ENCODE results near the gene SHROOM1. TPM values are rescaled to one million over a fixed set of nuclear protein-coding genes. Genes with fewer than 3 reads are reported as not detected.

The SHROOM1 gene
- total RNA-seq, 4 donors from 2014 or later, result 2.7 to 10.7 (median 3.7) TPM

DNA sequence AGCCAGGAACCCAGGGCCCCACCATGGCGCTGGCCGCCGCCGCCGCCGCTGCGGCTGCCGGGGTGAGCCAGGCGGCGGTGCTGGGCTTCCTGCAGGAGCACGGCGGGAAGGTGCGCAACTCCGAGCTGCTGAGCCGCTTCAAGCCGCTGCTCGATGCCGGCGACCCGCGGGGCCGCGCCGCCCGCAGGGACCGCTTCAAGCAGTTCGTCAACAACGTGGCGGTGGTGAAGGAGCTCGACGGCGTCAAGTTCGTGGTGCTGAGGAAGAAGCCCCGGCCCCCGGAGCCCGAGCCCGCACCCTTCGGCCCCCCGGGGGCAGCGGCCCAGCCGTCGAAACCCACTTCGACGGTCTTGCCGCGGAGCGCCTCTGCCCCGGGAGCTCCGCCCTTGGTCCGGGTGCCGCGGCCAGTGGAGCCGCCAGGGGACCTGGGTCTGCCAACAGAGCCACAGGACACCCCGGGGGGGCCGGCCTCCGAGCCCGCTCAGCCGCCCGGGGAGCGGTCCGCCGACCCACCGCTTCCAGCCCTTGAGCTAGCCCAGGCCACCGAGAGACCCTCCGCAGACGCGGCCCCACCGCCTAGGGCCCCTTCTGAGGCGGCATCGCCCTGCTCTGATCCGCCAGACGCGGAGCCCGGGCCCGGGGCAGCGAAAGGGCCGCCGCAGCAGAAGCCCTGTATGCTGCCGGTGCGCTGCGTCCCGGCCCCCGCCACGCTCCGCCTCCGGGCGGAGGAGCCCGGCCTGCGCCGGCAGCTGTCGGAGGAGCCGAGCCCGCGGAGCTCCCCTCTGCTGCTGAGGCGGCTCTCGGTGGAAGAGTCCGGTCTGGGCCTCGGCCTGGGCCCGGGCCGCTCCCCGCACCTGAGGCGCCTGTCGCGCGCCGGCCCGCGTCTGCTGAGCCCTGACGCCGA, 16.6 kb downstream of the SHROOM1 start:
- TF ChIP-seq, protein P1, sequence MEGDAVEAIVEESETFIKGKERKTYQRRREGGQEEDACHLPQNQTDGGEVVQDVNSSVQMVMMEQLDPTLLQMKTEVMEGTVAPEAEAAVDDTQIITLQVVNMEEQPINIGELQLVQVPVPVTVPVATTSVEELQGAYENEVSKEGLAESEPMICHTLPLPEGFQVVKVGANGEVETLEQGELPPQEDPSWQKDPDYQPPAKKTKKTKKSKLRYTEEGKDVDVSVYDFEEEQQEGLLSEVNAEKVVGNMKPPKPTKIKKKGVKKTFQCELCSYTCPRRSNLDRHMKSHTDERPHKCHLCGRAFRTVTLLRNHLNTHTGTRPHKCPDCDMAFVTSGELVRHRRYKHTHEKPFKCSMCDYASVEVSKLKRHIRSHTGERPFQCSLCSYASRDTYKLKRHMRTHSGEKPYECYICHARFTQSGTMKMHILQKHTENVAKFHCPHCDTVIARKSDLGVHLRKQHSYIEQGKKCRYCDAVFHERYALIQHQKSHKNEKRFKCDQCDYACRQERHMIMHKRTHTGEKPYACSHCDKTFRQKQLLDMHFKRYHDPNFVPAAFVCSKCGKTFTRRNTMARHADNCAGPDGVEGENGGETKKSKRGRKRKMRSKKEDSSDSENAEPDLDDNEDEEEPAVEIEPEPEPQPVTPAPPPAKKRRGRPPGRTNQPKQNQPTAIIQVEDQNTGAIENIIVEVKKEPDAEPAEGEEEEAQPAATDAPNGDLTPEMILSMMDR (IDR thresholded peaks at IDR 0.05), result no peak
- TF ChIP-seq POLR2A (IDR thresholded peaks at IDR 0.05), result no peak
- Histone ChIP-seq H3K4me3 (peak overlapping the region; percentile 35 to 69 (median 48)), H3K27me3 (peaks cover 6 to 56% (median 14%) of the 10 kb centered on the region in 4 donors), H3K27ac (no peak overlapping the region), H3K4me1 (peaks cover 9 to 26% (median 18%) of the 10 kb centered on the region in 3 donors), H3K36me3 (no peaks in the 10 kb centered on the region), H3K9me3 (no peaks in the 10 kb centered on the region)
- no peak for DNase-seq
- intact Hi-C loops (cut with DNase I), result loop anchor here (10.0 kb wide), 1 partner anchor 289 kb away; no protein-coding TSS in a partner anchor
- WGBS, 2 donors, result 4% methylated on average over 9 of the region's 110 CpGs; no CpG with 5 or more reads in 1 of the 2 donors

DNA sequence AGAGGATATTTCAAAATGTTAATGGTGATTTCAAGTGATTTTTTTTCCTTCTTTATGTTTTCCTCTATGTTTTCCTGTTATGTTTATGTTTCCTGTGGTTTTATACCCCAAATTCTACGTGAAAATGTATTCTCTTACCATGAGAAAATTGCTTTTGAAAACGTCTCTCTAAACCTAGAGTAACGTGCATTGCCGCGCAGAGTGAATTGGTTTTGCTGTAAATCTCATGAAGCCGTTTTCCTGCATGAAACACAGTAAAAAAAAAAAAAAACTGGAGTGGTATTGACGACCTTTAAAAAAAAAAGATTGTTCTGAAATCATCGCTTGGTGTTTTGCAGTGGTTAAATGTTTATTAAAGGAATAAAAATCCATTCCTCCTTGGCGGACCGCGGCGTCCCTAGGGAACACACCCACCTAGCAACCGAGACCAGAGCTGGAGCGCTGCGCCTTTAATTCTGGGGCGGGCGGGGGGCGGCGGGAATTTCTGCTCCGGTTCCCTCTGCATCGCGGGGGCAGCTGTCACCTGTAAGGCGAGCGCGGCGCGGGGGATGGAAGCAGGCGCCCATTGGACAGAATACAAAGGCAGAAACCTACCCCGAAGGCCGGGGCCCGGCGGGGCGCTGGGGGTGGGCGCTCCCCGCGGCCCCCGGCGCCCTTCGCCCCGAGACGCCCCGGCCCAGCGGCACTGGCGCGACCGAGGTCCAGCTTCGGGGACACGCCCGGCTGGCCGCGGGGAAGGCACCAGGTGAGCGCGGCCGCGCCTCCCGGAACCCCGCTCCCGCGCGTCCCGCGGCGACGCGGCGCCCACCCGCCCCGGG, 17.5 kb downstream of the SHROOM1 start, which contains the start of gene SOWAHA:
Gene SOWAHA (plus strand): TSS at position 522 of the 818 bp plus-strand sequence. CDS start 320 bp downstream, outside the sequence.
- TF ChIP-seq POLR2A (IDR thresholded peaks at IDR 0.05), result no peak
- TF ChIP-seq, protein P1 (IDR thresholded peaks at IDR 0.05), result no peak
- H3K4me1 ChIP-seq, result peaks cover 9 to 35% (median 18%) of the 10 kb centered on the region in 3 donors
- WGBS, 2 donors, result 16 to 18% methylated on average over 14 to 15 of the region's 68 CpGs
- H3K36me3 ChIP-seq, result no peaks in the 10 kb centered on the region
- H3K9me3 ChIP-seq, result no peaks in the 10 kb centered on the region
- H3K4me3 ChIP-seq, result peak within 1 kb of the TSS; percentile 35 to 69 (median 48)
- intact Hi-C loops (cut with DNase I), result loop anchor here (10.0 kb wide), 1 partner anchor 288 kb away; no protein-coding TSS in a partner anchor
- DNase-seq, result no peak
- no peak within 1 kb of the TSS for H3K27ac ChIP-seq
- peaks cover 6 to 55% (median 14%) of the 10 kb centered on the region in 4 donors for H3K27me3 ChIP-seq

DNA sequence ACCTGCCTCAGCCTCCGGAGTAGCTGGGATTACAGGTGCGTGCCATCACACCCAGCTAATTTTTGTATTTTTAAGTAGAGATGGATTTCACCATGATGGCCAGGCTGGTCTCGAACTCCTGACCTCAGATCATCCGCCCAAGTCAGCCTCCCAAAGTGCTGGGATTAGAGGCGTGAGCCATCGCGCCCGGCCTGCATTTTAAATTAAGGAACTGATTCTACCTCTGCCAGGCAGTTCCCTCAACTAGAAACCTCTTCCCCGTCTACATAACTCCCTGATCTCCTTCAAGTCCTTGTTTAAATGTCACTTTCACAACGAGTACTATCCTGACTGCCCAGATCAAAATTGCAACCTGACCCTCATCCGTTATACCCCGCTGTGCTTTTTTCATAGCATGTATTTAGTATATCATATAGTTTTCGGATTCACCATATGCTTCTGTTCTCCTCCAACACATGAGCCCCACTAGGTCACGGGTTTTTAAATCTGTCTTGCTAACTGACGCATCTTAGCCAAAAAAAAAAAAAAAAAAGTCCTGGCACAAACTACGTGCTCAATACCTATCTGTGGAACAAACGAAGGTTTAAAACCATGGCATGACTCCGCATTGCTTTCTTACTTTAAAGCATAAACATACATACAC, 18.2 kb downstream of the SHROOM1 start:
- Histone ChIP-seq H3K9me3 (no peaks in the 10 kb centered on the region), H3K36me3 (no peaks in the 10 kb centered on the region), H3K27me3 (peaks cover 6 to 55% (median 14%) of the 10 kb centered on the region in 4 donors), H3K27ac (no peak overlapping the region), H3K4me1 (peaks cover 9 to 35% (median 18%) of the 10 kb centered on the region in 3 donors), H3K4me3 (no peak overlapping the region)
- DNase-seq, result no peak
- intact Hi-C loops (cut with DNase I), result loop anchor here (10.0 kb wide), 1 partner anchor 287 kb away; no protein-coding TSS in a partner anchor
- TF ChIP-seq POLR2A (IDR thresholded peaks at IDR 0.05), result no peak
- TF ChIP-seq, protein P1 (IDR thresholded peaks at IDR 0.05), result no peak
- WGBS, 2 donors, result 64 to 74% methylated on average over 18 of the region's 18 CpGs

DNA sequence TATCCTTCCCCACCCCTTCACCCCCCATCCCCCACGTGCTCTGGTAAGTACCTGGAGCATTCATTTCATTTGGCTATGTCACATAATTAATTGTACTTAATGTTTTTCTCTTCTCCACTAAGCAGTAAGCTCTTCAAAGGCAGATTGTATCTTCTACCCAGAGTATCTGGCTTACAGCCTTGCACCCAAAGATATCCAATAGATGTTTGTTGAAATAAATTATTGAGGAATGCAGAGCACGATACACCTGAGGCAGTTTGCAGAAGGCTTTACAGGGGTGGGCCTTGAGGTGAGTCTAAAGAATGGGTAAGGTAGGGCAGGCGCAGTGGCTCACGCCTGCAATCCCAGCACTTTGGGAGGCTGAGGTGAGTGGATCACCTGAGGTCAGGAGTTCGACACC, 19.8 kb downstream of the SHROOM1 start:
- TF ChIP-seq POLR2A (IDR thresholded peaks at IDR 0.05), result no peak
- TF ChIP-seq, protein P1 (IDR thresholded peaks at IDR 0.05), result no peak
- Histone ChIP-seq H3K4me3 (no peak overlapping the region), H3K27ac (no peak overlapping the region), H3K9me3 (no peaks in the 10 kb centered on the region), H3K27me3 (peaks cover 6 to 68% (median 14%) of the 10 kb centered on the region in 4 donors), H3K4me1 (peaks cover 9 to 35% (median 18%) of the 10 kb centered on the region in 3 donors), H3K36me3 (no peaks in the 10 kb centered on the region)
- WGBS, 2 donors, result 54 to 81% methylated on average over 1 to 5 of the region's 5 CpGs
- no peak for DNase-seq
- intact Hi-C loops (cut with DNase I), result loop anchor here (10.0 kb wide), 1 partner anchor 286 kb away; no protein-coding TSS in a partner anchor

Measured in esophagus squamous epithelium (tissue), 5 donors.